Muscle of arm (tissue), 14 donors: ENCODE measurements around the gene EXT2. TPM values are rescaled to one million over a fixed set of nuclear protein-coding genes. Genes with fewer than 3 reads are reported as not detected.

ENCODE experiments used
- DNase-seq: peaks from one replicate; pipeline ENCODE4 v3.0.0-alpha.2; 2013
- long read RNA-seq, 11 donors: transcript quantifications; one replicate each; lab custom pipeline, GENCODE V29; 2026
- polyA plus RNA-seq, 12 donors: library from polyadenylated mRNA; unstranded; fragments of 120-200 nt; gene quantifications; one replicate each; pipeline ENCODE4 v1.2.1, GENCODE V29; 2013; ENCODE audit not compliant: insufficient read length in 12 of 12

Gene EXT2
- polyA plus RNA-seq: 10 to 100 TPM in 11 of 12 donors, not detected in 1; 41.0 to 69.1 (median 59.1) TPM
- long read RNA-seq, donor 1, transcript EXT2-210 (14 exons, 3,136 nt): major isoform, 5 of 18 reads
- long read RNA-seq, donor 1, partial matches to known transcripts: 12 of 18 reads
- long read RNA-seq, donor 1, other reads (novel, unspliced or antisense): 0 of 18 reads
- long read RNA-seq, donor 2, transcript EXT2-210 (14 exons, 3,136 nt): major isoform, 18 of 25 reads
- long read RNA-seq, donor 2, partial matches to known transcripts: 7 of 25 reads
- long read RNA-seq, donor 2, other reads (novel, unspliced or antisense): 0 of 25 reads
- long read RNA-seq, donor 3, partial matches to known transcripts: 0 of 3 reads
- long read RNA-seq, donor 3, other reads (novel, unspliced or antisense): 0 of 3 reads
- long read RNA-seq, donor 4, partial matches to known transcripts: 6 of 6 reads
- long read RNA-seq, donor 4, other reads (novel, unspliced or antisense): 0 of 6 reads
- long read RNA-seq, donor 5: 0 reads
- long read RNA-seq, donor 6, transcript EXT2-210 (14 exons, 3,136 nt): major isoform, 9 of 15 reads
- long read RNA-seq, donor 6, partial matches to known transcripts: 5 of 15 reads
- long read RNA-seq, donor 6, other reads (novel, unspliced or antisense): 0 of 15 reads
- long read RNA-seq, donor 7, transcript EXT2-210 (14 exons, 3,136 nt): major isoform, 5 of 5 reads
- long read RNA-seq, donor 7, partial matches to known transcripts: 0 of 5 reads
- long read RNA-seq, donor 7, other reads (novel, unspliced or antisense): 0 of 5 reads
- long read RNA-seq, donor 8, transcript EXT2-210 (14 exons, 3,136 nt): major isoform, 8 of 8 reads
- long read RNA-seq, donor 8, partial matches to known transcripts: 0 of 8 reads
- long read RNA-seq, donor 8, other reads (novel, unspliced or antisense): 0 of 8 reads
- long read RNA-seq, donor 9, partial matches to known transcripts: 7 of 9 reads
- long read RNA-seq, donor 9, other reads (novel, unspliced or antisense): 0 of 9 reads
- long read RNA-seq, donor 10, transcript EXT2-210 (14 exons, 3,136 nt): major isoform, 9 of 14 reads
- long read RNA-seq, donor 10, partial matches to known transcripts: 5 of 14 reads
- long read RNA-seq, donor 10, other reads (novel, unspliced or antisense): 0 of 14 reads
- long read RNA-seq, donor 11, transcript EXT2-210 (14 exons, 3,136 nt): major isoform, 9 of 20 reads
- long read RNA-seq, donor 11, partial matches to known transcripts: 11 of 20 reads
- long read RNA-seq, donor 11, other reads (novel, unspliced or antisense): 0 of 20 reads

- DNase-seq: peak; percentile 90
Measured at GRCh38 chr11:44095506-44096359, at the start of gene EXT2. Gene EXT2, plus strand, starts transcription at chr11:44095678. Its CDS starts 12,035 bp downstream, at chr11:44107713.

- no peak for DNase-seq
Measured at GRCh38 chr11:44046182-44046581, 49.3 kb upstream of the EXT2 start.

DNA sequence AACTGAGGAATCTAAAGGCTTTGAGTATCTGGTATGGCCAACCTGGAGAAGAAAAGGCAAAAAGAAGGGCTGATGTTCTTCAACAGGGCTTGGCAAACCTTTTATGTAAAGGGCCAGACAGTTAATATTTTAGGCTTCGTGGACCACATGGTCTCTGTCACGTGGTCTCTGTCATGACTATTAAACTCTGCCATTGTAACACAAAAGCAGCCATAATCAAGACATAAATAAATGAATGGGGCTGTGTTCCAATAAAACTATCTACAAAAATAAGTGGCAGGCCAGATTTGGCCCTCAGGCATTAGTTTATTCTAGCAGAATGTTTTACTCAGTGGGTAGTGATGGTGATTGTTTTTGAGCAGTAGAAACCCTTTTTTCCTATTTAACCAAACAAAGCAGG lies 48.2 kb upstream of the EXT2 start:
- no peak for DNase-seq

DNA sequence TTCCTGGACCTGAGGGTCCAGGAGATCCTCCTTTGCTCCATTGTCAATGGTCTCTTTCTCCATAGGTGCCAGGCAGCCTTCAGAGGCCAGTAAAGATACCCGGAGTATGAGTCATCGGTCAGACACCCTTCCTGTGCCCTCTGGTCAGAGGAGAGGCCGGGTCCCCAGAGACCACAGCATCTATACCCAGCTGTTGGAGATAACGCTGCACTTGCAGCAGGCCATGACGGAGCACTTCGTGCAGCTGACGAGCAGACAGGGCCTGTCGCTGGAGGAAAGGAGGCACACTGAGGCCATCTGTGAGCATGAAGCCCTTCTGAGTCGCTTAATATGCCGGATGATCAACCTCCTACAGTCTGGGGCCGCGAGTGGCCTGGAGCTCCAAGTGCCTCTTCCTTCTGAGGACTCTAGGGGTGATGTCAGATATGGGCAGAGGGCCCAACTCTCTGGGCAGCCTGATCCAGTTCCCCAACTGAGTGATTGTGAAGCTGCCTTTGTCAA lies 47.5 kb upstream of the EXT2 start, which contains the start of gene ACCSL:
Gene ACCSL, plus strand, starts transcription at position 51 of the 501 bp plus-strand sequence. Its CDS starts 56 bp downstream, at position 107.
- no peak for DNase-seq

GRCh38 chr11:44049832-44050231 lies 45.6 kb upstream of the EXT2 start:
- DNase-seq: no peak

- no peak for DNase-seq
Measured at GRCh38 chr11:44051171-44051570, 44.3 kb upstream of the EXT2 start.

DNA sequence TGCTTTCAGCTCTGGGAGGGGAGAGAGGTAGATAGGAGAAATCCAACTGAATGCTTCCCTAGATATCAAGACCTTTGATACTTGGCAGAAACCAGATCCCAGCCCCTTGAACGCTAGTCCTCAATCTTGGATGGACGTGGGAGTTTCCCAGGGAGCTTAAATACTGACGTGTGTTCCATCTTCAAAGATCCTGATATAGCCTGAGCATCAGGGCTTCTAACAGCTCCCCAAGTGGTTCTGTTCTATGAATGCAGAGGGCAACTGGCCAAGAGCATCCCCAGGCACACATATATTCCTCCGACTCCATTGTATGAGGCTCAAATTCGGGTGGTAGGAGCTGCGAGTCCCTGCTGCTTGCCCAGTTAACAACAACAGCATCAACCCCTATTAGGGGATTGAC lies 38.1 kb upstream of the EXT2 start:
- DNase-seq: no peak

GRCh38 chr11:44058275-44058674 lies 37.2 kb upstream of the EXT2 start:
- DNase-seq: no peak

GRCh38 chr11:44065161-44065661 lies 30.3 kb upstream of the EXT2 start:
- DNase-seq: peak; percentile 11

DNA sequence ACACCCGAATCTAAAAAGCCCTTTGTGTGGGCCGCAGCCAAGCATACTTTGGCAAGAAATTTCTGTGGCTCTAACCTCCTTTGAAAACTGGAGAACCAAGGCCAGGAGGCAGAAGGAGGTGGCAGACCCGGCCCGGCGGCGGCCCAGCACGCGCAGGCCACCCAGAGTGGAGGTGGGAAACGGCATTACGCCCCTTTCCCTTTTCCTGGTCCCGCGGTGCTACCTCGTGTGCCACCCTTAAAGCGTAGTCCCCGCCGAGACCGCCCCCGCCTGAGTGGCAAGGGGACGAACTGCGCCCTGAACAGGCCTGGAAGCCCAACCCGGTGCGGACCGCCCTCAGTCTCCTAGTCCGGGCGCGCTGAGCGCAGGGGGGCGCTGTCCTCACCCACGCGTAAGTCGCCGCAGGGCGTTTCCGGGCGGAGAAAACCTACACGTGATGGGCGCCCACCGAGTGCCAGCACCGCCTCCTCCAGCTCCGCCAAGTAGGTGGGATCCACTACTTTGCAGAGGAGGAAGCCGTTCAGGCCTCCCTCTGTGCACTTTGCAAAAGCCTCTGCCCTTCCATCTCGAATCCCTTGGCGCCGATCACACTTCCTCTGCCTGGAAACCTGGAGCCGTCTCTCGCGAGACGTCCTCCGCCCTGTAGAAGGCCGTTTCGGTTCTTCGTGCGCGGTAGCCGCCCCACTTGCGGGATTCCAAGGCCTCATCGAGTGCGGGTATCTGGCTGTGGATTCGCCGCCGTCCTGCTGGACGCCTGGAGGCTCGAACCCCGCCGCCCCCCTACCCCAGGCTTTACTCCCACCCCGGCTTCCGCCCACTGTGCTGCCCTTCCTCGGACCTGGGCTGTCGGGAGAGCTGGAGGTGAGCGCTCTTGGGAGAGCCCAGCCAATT lies 29.4 kb upstream of the EXT2 start, which contains the start of gene ACCS:
Gene ACCS, plus strand, starts transcription at position 430 of the 891 bp plus-strand sequence. CDS start 1,358 bp downstream, outside the sequence.
- peak; percentile 96 for DNase-seq

DNA sequence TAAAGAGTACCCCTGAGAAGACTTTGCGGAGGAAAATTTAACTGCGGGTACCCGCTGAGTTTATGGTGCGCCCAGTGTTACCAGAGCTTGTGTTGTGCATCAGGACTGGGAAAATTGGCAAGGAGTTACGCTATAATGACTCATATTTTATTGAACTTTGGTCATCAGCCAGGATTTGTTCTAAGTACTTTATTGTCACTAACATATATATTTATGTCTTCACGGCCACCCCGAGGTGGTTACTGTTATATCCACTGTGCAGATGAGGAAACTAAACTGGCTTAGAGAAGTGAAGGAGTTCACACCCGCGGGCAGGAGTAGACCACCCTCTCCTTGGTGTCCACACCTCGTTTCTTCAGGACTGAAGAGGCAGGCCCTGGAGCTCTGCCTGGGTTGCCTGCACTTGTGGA lies 28.7 kb upstream of the EXT2 start:
- peak; percentile 43 for DNase-seq

- DNase-seq: no peak
Measured at GRCh38 chr11:44067266-44067665, 28.2 kb upstream of the EXT2 start.

DNA sequence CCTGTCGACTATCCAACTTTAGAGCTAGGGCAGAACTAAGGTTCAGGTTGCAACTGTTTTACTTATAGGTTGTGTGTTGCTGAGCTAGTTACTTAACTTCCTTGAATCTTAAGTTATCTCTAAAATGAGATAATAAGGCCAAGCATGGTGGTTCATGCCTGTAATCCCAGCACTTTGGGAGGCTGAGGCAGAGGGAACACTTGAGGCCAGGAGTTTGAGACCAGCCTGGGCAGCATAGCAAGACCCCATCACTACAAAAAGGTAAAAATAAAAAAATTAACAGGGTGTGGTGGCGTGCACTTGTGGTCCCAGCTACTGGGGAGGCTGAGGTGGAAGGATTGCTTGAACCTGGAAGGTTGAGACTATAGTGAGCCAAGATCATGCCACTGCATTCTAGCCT lies 27.3 kb upstream of the EXT2 start:
- DNase-seq: no peak

GRCh38 chr11:44071157-44071556 lies 24.3 kb upstream of the EXT2 start:
- no peak for DNase-seq

- DNase-seq: no peak
Measured at GRCh38 chr11:44072757-44073658, 22.5 kb upstream of the EXT2 start.

- DNase-seq: no peak
Measured at GRCh38 chr11:44078794-44079193, 16.7 kb upstream of the EXT2 start.

DNA sequence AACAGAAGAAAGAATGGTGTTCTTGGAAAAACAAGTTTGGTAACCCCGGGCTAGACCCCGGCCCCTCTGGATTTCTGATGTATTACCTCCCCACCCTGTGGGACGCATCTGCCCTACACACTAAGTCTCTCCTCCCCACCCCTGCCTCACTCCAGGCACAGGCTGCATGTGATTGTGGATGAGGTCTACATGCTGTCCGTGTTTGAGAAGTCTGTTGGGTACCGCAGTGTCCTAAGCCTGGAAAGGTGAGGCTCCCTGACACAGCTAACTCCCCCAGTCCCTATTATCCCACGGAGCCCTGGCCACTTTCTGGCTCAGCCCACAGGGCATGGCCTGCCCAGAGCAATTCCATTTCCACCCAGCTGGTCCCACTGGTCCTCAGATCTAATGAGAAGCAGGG lies 16.1 kb upstream of the EXT2 start:
- DNase-seq: no peak

GRCh38 chr11:44080951-44081350 lies 14.5 kb upstream of the EXT2 start:
- DNase-seq: no peak
